ENCODE results near the gene DDX6.
"Not testable (repeated sequence)": the region's sequence is repeated elsewhere in the genome, so short reads cannot be mapped to it uniquely, and the experiment has no call there.

The DDX6 gene

DNA sequence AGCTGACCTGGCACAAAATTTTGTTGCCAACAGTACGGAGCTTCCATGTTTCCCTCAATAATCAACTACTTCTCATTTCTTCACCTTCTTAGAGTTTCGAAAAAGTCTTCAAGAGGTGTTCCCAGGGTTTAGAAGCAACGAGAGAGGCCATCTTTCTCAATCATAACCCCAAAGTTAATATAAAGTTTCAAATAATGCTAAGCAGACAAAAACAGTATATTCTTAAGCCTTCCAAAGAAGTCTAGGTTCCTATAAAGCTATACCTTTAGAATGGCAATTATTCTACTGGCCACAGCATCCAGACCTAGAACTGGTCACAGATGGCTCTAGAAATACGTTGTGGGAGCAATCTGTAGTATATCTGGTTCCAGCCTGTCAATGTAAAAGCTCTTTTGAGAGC lies 16.9 kb downstream of the DDX6 start:
- no peak for TF ChIP-seq CTCF (conservative IDR thresholded peaks at IDR 0.05; ENCODE audit: low read depth, low read length)
- no peak for DNase-seq (ENCODE audit: low read depth)
- no peak overlapping the region for H3K4me3 ChIP-seq (ENCODE audit: low read depth, low read length)

GRCh38 chr11:118771547-118772288 lies 19.2 kb downstream of the DDX6 start:
- TF ChIP-seq CTCF (conservative IDR thresholded peaks at IDR 0.05; ENCODE audit: low read depth, low read length) = no peak
- H3K4me3 ChIP-seq (ENCODE audit: low read depth, low read length) = no peak overlapping the region
- DNase-seq (ENCODE audit: low read depth) = no peak

GRCh38 chr11:118768690-118769089 lies 22.3 kb downstream of the DDX6 start:
- peak; percentile 28 for DNase-seq (ENCODE audit: low read depth)
- no peak for TF ChIP-seq CTCF (conservative IDR thresholded peaks at IDR 0.05; ENCODE audit: low read depth, low read length)
- no peak overlapping the region for H3K4me3 ChIP-seq (ENCODE audit: low read depth, low read length)

DNA sequence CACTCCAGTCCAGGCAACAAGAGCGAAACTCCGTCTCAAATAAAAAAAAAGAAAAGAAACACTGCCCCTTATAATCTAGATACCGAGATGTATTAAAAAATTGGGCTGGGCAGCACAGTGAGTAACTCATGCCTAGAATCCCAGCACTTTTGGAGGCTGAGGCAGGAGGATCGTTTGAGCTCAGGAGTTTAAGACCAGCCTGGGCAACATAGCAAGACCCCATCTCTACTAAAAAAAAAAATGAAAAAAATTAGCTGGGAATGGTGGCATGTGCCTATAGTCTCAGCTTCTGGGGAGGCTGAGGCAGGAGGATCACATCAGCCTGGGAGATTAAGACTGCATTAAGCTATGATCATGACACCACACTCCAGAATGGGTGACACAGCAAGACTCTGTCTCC lies 24.9 kb downstream of the DDX6 start:
- no peak for TF ChIP-seq CTCF (conservative IDR thresholded peaks at IDR 0.05; ENCODE audit: low read depth, low read length)
- no peak for DNase-seq (ENCODE audit: low read depth)

DNA sequence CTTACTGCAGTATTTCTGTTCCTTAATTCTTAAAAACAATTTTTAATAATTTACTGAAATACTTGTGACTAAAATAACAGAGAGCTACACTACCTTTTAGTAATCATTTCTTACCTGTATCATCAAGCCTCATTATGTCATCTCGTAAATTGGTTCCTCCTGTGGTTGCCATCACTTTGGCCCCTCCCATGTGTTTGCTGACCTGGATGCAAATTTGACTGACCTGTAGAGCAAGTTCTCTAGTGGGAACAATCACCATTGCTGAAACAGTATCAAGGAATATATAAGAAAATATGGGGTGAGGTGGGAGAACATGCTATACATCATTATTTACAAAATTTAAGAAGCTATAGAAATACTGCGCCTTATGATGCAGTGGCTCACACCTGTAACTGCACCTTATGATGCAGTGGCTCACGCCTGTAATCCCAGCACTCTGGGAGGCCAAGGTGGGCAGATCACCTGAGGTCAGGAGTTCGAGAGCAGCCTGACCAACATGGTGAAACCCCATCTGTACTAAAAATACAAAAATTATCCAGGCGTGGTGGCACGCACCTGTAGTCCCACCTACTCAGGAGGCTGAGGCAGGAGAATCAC lies 25.8 kb downstream of the DDX6 start:
- not testable (repeated sequence) for H3K4me3 ChIP-seq (ENCODE audit: low read depth, low read length); DNase-seq (ENCODE audit: low read depth)

More for the DNA sequence above, 24.9 kb downstream of the DDX6 start:
- H3K4me3 ChIP-seq (ENCODE audit: low read depth, low read length) = no peak overlapping the region

DNA sequence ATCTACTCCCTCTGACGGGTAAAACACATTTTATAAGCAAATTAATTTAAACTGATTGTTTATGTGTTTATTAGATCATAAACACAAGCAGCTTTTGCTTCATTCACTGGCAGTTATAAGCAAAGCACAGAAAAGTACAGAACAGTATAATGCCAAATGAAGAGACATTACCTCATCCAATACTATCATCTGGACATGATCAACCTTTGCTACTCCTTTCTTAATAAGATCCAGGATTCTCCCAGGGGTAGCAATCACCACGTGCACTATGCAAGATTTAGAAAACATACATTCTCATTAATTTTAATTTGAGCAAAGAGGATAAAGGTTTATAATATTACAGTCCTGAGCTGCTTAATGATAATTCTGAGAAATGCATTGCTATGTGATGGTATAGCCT lies 27.9 kb downstream of the DDX6 start:
- no peak for DNase-seq (ENCODE audit: low read depth)
- H3K4me3 ChIP-seq (ENCODE audit: low read depth, low read length) = no peak overlapping the region
- TF ChIP-seq CTCF (conservative IDR thresholded peaks at IDR 0.05; ENCODE audit: low read depth, low read length) = no peak

- not testable (repeated sequence) for H3K4me3 ChIP-seq (ENCODE audit: low read depth, low read length); DNase-seq (ENCODE audit: low read depth)
Observed at GRCh38 chr11:118761981-118762380, 29.0 kb downstream of the DDX6 start.

DNA sequence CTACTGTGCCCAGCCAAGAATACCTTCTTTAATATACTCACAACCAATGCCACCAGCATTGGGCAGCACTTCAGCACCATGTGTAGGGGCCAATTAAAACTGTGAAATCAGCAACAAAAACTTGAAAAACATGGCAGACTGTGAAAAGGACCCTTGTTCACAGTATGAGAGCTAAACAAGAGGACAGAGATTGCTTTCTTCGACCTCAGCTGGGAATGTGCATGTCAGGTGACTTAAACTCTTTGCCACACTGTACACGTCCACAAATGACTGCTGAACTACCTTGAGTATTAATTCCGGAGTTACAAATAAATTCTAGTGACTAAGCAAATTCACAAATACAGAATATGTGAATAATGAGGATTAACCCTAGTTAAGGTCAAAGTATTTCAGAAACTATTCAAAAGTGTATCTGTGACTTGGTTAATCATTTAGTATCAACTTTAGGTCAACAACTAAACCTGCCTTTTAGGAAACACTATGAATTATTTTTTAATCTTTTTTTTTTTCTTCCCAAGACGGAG lies 33.0 kb downstream of the DDX6 start:
- H3K4me3 ChIP-seq (ENCODE audit: low read depth, low read length) = no peak overlapping the region
- DNase-seq (ENCODE audit: low read depth) = no peak
- TF ChIP-seq CTCF (conservative IDR thresholded peaks at IDR 0.05; ENCODE audit: low read depth, low read length) = no peak

All from choroid plexus epithelial cell (primary cell).